ENCODE data around the gene FAM83C.

DNA sequence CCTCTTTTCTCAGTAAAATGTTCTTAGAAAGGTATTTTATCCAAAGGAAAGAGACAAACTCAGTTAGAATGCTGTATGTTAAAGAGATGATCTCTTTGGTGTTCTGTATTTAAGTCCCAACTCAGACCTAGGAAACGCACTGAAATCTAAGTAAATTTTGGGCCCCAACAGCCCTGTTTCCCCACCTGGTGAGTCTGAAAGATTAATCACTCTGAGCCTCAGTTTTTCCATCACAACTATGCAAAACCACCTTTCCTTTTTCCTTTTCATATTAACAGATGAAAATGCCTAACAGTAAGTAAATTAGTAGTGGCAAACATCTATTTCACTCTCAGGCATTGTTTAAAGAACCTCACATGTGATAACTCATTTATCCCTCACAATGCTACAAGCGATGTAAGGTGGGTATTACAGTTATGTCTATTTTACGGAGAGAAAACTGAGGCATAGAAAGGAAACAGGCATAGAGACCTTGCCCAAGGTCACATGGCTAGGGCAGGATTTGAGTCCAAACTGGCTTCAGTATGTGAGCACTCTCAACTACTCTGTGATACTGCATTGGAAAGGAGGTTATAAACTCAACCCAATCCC is 36.0 kb upstream of the FAM83C start:
- TF ChIP-seq EZH2 (IDR thresholded peaks at IDR 0.05; ENCODE audit: borderline replicate concordance, insufficient read depth, low read depth, low read length, poor library complexity, severe bottlenecking), result no peak
- no peak for TF ChIP-seq CTCF (IDR thresholded peaks at IDR 0.05)
